HepG2 (cell line): Measurements from ENCODE around the gene HNRNPUL1. TPM values are rescaled to one million over a fixed set of nuclear protein-coding genes. Genes with fewer than 3 reads are reported as not detected.
A peak's percentile ranks its signal among the peaks of the same experiment; 100 is the strongest.

ENCODE experiments used
- ARNTL ChIP-seq: sonication (generic); formaldehyde crosslinking; IDR thresholded peaks from 2 replicates; pipeline ENCODE4 v1.4.0; 2020; ENCODE audit warnings: mild to moderate bottlenecking, missing genetic modification reagents
- CCDC6 ChIP-seq: sonication (generic); formaldehyde crosslinking; IDR thresholded peaks from 2 replicates; pipeline ENCODE4 v1.8.1; 2022; ENCODE audit warnings: mild to moderate bottlenecking, missing genetic modification reagents, moderate library complexity
- CHCHD3 ChIP-seq: sonication (generic); formaldehyde crosslinking; IDR thresholded peaks from 2 replicates; pipeline ENCODE4 v1.8.0; 2022; ENCODE audit warnings: mild to moderate bottlenecking, missing genetic modification reagents, moderate library complexity
- CREM ChIP-seq, 2 experiments: sonication (generic) in 1 of 2; formaldehyde crosslinking in 1 of 2; IDR thresholded peaks; 2 replicates each; pipeline versions ENCODE4 v1.4.0 to v1.6.1; 2016 to 2020; ENCODE audit warnings: antibody characterized with exemption in 1 of 2, mild to moderate bottlenecking in 1 of 2, missing genetic modification reagents in 1 of 2
- KLF9 ChIP-seq: IDR thresholded peaks from 2 replicates; pipeline ENCODE4 v1.6.1; 2016; ENCODE audit warnings: low read depth
- PAF1 ChIP-seq: IDR thresholded peaks from 2 replicates; pipeline ENCODE4 v1.6.1; 2016; ENCODE audit warnings: missing genetic modification reagents, missing compliant biosample characterization
- PHF5A ChIP-seq: IDR thresholded peaks from one replicate; pipeline ENCODE4 v1.6.1; 2018; ENCODE audit warnings: low read depth, missing genetic modification reagents; ENCODE audit not compliant: unreplicated experiment
- RBM39 ChIP-seq: fragments of 200-400 bp; formaldehyde crosslinking; IDR thresholded peaks from one replicate; pipeline ENCODE4 v1.6.1; 2018; ENCODE audit warnings: antibody characterized with exemption, mild to moderate bottlenecking, low read depth, low read length; ENCODE audit not compliant: poor library complexity, severe bottlenecking
- SOX5 ChIP-seq: IDR thresholded peaks from 2 replicates; pipeline ENCODE4 v1.6.1; 2016; ENCODE audit warnings: borderline replicate concordance
- TCF7 ChIP-seq: sonication (generic); IDR thresholded peaks from 2 replicates; pipeline ENCODE4 v1.6.1; 2016; ENCODE audit warnings: antibody characterized with exemption, low read depth
- TGIF2 ChIP-seq: IDR thresholded peaks from 2 replicates; pipeline ENCODE4 v1.6.1; 2016; ENCODE audit warnings: control low read depth, missing compliant biosample characterization
- ZBTB20 ChIP-seq: sonication (generic); formaldehyde crosslinking; IDR thresholded peaks from 2 replicates; pipeline ENCODE4 v1.8.1; 2023; ENCODE audit warnings: missing genetic modification reagents, low read depth, mild to moderate bottlenecking, borderline replicate concordance
- ZKSCAN1 ChIP-seq: fragments of 150-350 bp; IDR thresholded peaks from 2 replicates; pipeline ENCODE4 v1.6.1; 2014; ENCODE audit warnings: low read length
- ZMAT3 ChIP-seq: sonication (generic); formaldehyde crosslinking; conservative IDR thresholded peaks from 2 replicates; pipeline ENCODE4 v1.7.0; 2021; ENCODE audit warnings: missing genetic modification reagents
- ZNF17 ChIP-seq: sonication (generic); formaldehyde crosslinking; IDR thresholded peaks from 2 replicates; pipeline ENCODE4 v1.5.0; 2020; ENCODE audit warnings: mild to moderate bottlenecking, missing genetic modification reagents
- ZNF180 ChIP-seq: sonication (generic); formaldehyde crosslinking; IDR thresholded peaks from 2 replicates; pipeline ENCODE4 v1.4.0; 2020; ENCODE audit warnings: low read depth, missing genetic modification reagents, borderline replicate concordance
- ZNF230 ChIP-seq: sonication (generic); formaldehyde crosslinking; IDR thresholded peaks from 2 replicates; pipeline ENCODE4 v1.4.0; 2020; ENCODE audit warnings: mild to moderate bottlenecking, missing genetic modification reagents
- ZNF317 ChIP-seq: sonication (generic); formaldehyde crosslinking; IDR thresholded peaks from 2 replicates; pipeline ENCODE4 v1.5.0; 2020; ENCODE audit warnings: mild to moderate bottlenecking, missing genetic modification reagents
- ZNF430 ChIP-seq: sonication (generic); formaldehyde crosslinking; IDR thresholded peaks from 2 replicates; pipeline ENCODE4 v1.9.0; 2021; ENCODE audit warnings: mild to moderate bottlenecking, missing genetic modification reagents
- ZNF598 ChIP-seq: sonication (generic); formaldehyde crosslinking; IDR thresholded peaks from 2 replicates; pipeline ENCODE4 v1.5.1; 2020; ENCODE audit warnings: mild to moderate bottlenecking, missing genetic modification reagents, borderline replicate concordance
- ZNF781 ChIP-seq: sonication (generic); formaldehyde crosslinking; IDR thresholded peaks from 2 replicates; pipeline ENCODE4 v1.5.1; 2020; ENCODE audit warnings: borderline replicate concordance, mild to moderate bottlenecking, missing genetic modification reagents; ENCODE audit errors: not compliant biosample characterization
- ZNF850 ChIP-seq: sonication (generic); formaldehyde crosslinking; conservative IDR thresholded peaks from 2 replicates; pipeline ENCODE4 v1.9.0; 2021; ENCODE audit warnings: mild to moderate bottlenecking, missing genetic modification reagents
- polyA plus RNA-seq, 8 experiments: library from polyadenylated mRNA; depleted of rRNA in 3 of 8; stranded (reverse) in 7 of 8; unstranded in 1 of 8; fragments of >200 nt; fragmentation: Illumina TruSeq in 4 of 8; extraction: Trizol in 4 of 8; gene quantifications; 2 replicates each; pipeline versions ENCODE4 v1.2.1 to v1.2.3, GENCODE V29; 2011 to 2016; ENCODE audit warnings: low read depth in 4 of 8, missing spikeins in 1 of 8, mixed read lengths in 1 of 8; ENCODE audit not compliant: insufficient read depth in 1 of 8
- total RNA-seq, 5 experiments: library from RNA; depleted of rRNA; stranded (reverse); fragments of >200 nt; fragmentation: Illumina TruSeq; extraction: Trizol; gene quantifications; 2 replicates each; pipeline ENCODE4 v1.2.3, GENCODE V29; 2016; ENCODE audit warnings: low read depth in 1 of 5
- TF ChIP-seq, protein P1 (sequence below): sonication (generic); formaldehyde crosslinking; IDR thresholded peaks from 2 replicates; pipeline ENCODE4 v1.5.0; 2020; ENCODE audit warnings: mild to moderate bottlenecking, missing genetic modification reagents, borderline replicate concordance
- TF ChIP-seq, protein P2 (sequence below): sonication (generic); formaldehyde crosslinking; conservative IDR thresholded peaks from 2 replicates; pipeline ENCODE4 v1.4.0; 2020; ENCODE audit warnings: missing genetic modification reagents

Gene HNRNPUL1
- total and polyA plus RNA-seq, 2 of the 13 experiments (the other 11 are each of a cell fraction or from before 2014, with no cell fraction given) = 30.9 to 81.7 TPM

DNA sequence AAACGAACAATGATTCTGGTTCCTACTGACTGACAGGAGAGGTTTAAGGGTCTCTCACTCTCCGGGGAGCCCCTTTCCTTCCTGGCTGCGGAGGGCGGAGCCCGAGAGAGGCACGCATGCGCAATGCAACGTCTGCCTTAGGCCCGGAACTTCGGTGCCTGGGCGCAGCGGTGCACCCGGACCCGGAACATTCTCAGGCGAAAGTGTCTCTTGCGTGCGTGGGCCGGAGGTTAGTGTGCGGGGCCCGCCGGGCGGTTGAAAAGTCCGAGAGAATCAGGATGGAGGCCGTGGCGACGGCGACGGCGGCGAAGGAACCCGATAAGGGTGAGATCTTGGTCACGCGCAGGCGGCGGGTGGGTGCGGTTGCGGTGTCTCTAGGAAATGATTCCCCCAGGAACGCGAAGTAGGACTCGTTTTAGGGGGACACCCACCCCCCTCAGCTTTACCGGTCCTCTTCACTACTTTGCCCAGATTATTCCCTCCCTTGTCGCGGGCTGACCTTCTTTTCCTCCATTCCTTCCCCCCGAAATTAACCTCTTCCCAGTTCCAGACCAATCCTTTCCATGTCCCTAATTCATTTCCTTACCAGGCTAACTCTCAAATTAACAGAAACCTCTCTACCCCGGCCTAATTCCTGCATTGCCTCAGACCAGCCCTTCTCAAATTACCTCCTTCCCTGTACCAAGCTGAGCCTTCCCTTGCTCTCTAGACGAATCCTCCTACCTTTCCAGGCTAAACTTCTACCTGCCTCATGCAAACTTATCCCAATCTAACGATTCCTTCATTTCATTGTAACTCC is 46.1 kb downstream of the HNRNPUL1 start, which contains the start of gene CCDC97 (continued):
- no peak for TF ChIP-seq ZNF17 (CRISPR knock-in tag)
- TF ChIP-seq CCDC6 (CRISPR knock-in tag) = peak; percentile 69; the same call in 1 of the 2 replicates
- peak; percentile 99 for TF ChIP-seq RBM39
- peak; percentile 34; the same call in 1 of the 2 replicates for TF ChIP-seq ZNF598
- TF ChIP-seq ZNF850 = no peak
- TF ChIP-seq, protein P1, sequence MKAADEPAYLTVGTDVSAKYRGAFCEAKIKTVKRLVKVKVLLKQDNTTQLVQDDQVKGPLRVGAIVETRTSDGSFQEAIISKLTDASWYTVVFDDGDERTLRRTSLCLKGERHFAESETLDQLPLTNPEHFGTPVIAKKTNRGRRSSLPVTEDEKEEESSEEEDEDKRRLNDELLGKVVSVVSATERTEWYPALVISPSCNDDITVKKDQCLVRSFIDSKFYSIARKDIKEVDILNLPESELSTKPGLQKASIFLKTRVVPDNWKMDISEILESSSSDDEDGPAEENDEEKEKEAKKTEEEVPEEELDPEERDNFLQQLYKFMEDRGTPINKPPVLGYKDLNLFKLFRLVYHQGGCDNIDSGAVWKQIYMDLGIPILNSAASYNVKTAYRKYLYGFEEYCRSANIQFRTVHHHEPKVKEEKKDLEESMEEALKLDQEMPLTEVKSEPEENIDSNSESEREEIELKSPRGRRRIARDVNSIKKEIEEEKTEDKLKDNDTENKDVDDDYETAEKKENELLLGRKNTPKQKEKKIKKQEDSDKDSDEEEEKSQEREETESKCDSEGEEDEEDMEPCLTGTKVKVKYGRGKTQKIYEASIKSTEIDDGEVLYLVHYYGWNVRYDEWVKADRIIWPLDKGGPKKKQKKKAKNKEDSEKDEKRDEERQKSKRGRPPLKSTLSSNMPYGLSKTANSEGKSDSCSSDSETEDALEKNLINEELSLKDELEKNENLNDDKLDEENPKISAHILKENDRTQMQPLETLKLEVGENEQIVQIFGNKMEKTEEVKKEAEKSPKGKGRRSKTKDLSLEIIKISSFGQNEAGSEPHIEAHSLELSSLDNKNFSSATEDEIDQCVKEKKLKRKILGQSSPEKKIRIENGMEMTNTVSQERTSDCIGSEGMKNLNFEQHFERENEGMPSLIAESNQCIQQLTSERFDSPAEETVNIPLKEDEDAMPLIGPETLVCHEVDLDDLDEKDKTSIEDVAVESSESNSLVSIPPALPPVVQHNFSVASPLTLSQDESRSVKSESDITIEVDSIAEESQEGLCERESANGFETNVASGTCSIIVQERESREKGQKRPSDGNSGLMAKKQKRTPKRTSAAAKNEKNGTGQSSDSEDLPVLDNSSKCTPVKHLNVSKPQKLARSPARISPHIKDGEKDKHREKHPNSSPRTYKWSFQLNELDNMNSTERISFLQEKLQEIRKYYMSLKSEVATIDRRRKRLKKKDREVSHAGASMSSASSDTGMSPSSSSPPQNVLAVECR = peak; percentile 88
- peak; percentile 37; the same call in 1 of the 2 replicates for TF ChIP-seq ZNF180 (CRISPR knock-in tag)
- peak; percentile 71; the same call in 1 of the 2 replicates for TF ChIP-seq ZNF317 (CRISPR knock-in tag)
- no peak for TF ChIP-seq CHCHD3 (CRISPR knock-in tag)
- peak; percentile 88 for TF ChIP-seq KLF9 (CRISPR knock-in tag)
- peak; percentile 73; the same call in 1 of the 2 replicates for TF ChIP-seq TGIF2 (CRISPR knock-in tag)
- no peak for TF ChIP-seq PAF1 (CRISPR knock-in tag)
- TF ChIP-seq TCF7 = no peak
- TF ChIP-seq ZMAT3 (CRISPR knock-in tag) = peak; percentile 85; the same call in 1 of the 2 replicates
- peak; percentile 52; the same call in 1 of the 2 replicates for TF ChIP-seq ZNF230 (CRISPR knock-in tag)
- peak; percentile 84 for TF ChIP-seq ZNF781 (CRISPR knock-in tag)
- peak; percentile 50; the same call in 1 of the 2 replicates for TF ChIP-seq SOX5 (CRISPR knock-in tag)
- TF ChIP-seq, protein P2, sequence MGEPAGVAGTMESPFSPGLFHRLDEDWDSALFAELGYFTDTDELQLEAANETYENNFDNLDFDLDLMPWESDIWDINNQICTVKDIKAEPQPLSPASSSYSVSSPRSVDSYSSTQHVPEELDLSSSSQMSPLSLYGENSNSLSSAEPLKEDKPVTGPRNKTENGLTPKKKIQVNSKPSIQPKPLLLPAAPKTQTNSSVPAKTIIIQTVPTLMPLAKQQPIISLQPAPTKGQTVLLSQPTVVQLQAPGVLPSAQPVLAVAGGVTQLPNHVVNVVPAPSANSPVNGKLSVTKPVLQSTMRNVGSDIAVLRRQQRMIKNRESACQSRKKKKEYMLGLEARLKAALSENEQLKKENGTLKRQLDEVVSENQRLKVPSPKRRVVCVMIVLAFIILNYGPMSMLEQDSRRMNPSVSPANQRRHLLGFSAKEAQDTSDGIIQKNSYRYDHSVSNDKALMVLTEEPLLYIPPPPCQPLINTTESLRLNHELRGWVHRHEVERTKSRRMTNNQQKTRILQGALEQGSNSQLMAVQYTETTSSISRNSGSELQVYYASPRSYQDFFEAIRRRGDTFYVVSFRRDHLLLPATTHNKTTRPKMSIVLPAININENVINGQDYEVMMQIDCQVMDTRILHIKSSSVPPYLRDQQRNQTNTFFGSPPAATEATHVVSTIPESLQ (CRISPR knock-in tag) = peak; percentile 51; the same call in 1 of the 2 replicates
- TF ChIP-seq ARNTL (CRISPR knock-in tag) = 0 out of 2 replicates have a peak, but pooled peaks have one; percentile 55
- peak; percentile 27 for TF ChIP-seq PHF5A
- peak; percentile 37; the same call in 1 of the 2 replicates for TF ChIP-seq ZBTB20 (CRISPR knock-in tag)
- peak; percentile 66; the same call in 1 of the 2 replicates for TF ChIP-seq CREM (IDR thresholded peaks at IDR 0.05)
- TF ChIP-seq CREM (CRISPR knock-in tag; IDR thresholded peaks at IDR 0.05) = no peak
- peak; percentile 63; the same call in 1 of the 2 replicates for TF ChIP-seq ZNF430
- peak; percentile 37; the same call in 1 of the 2 replicates for TF ChIP-seq ZKSCAN1
